HepG2 (cell line): ENCODE data around the gene DOCK3. TPM values are rescaled to one million over a fixed set of nuclear protein-coding genes. Genes with fewer than 3 reads are reported as not detected.

Experiments used
- ELF1 ChIP-seq: sonication (generic); formaldehyde crosslinking; IDR thresholded peaks from 2 replicates; pipeline ENCODE4 v1.4.0; 2020; ENCODE audit warnings: missing genetic modification reagents
- HCFC1 ChIP-seq: fragments of 150-350 bp; IDR thresholded peaks from 2 replicates; pipeline ENCODE4 v1.6.1; 2014; ENCODE audit warnings: low read depth, low read length
- ISX ChIP-seq: sonication (generic); formaldehyde crosslinking; conservative IDR thresholded peaks from 2 replicates; pipeline ENCODE4 v1.5.0; 2020; ENCODE audit warnings: missing genetic modification reagents
- ZNF263 ChIP-seq: sonication (generic); formaldehyde crosslinking; IDR thresholded peaks from 2 replicates; pipeline ENCODE4 v1.4.0; 2020; ENCODE audit warnings: missing genetic modification reagents
- ZNF546 ChIP-seq: sonication (generic); formaldehyde crosslinking; conservative IDR thresholded peaks from 2 replicates; pipeline ENCODE4 v1.8.1; 2023; ENCODE audit warnings: mild to moderate bottlenecking, missing genetic modification reagents
- ZNF569 ChIP-seq: sonication (generic); formaldehyde crosslinking; IDR thresholded peaks from 2 replicates; pipeline ENCODE4 v1.5.0; 2020; ENCODE audit warnings: mild to moderate bottlenecking, missing genetic modification reagents, moderate library complexity, borderline replicate concordance
- polyA plus RNA-seq, 8 experiments: library from polyadenylated mRNA; depleted of rRNA in 3 of 8; stranded (reverse) in 7 of 8; unstranded in 1 of 8; fragments of >200 nt; fragmentation: Illumina TruSeq in 4 of 8; extraction: Trizol in 4 of 8; gene quantifications; 2 replicates each; pipeline versions ENCODE4 v1.2.1 to v1.2.3, GENCODE V29; 2011 to 2016; ENCODE audit warnings: low read depth in 4 of 8, missing spikeins in 1 of 8, mixed read lengths in 1 of 8; ENCODE audit not compliant: insufficient read depth in 1 of 8
- total RNA-seq, 5 experiments: library from RNA; depleted of rRNA; stranded (reverse); fragments of >200 nt; fragmentation: Illumina TruSeq; extraction: Trizol; gene quantifications; 2 replicates each; pipeline ENCODE4 v1.2.3, GENCODE V29; 2016; ENCODE audit warnings: low read depth in 1 of 5
- TF ChIP-seq, protein P1 (sequence below), 2 experiments: sonication (generic) in 1 of 2; formaldehyde crosslinking in 1 of 2; IDR thresholded peaks; 2 replicates each; pipeline versions ENCODE4 v1.4.0 to v1.6.1; 2016 to 2020; ENCODE audit warnings: borderline replicate concordance in 1 of 2, low read depth in 1 of 2, mild to moderate bottlenecking in 1 of 2, missing genetic modification reagents in 1 of 2
- TF ChIP-seq, protein P2 (sequence below): sonication (generic); formaldehyde crosslinking; IDR thresholded peaks from 2 replicates; pipeline ENCODE4 v1.4.0; 2020; ENCODE audit warnings: missing genetic modification reagents, borderline replicate concordance
- TF ChIP-seq, protein P3 (sequence below): IDR thresholded peaks from 2 replicates; pipeline ENCODE4 v1.6.1; 2012; ENCODE audit warnings: inconsistent platforms
- TF ChIP-seq, protein P4 (sequence below): IDR thresholded peaks from 2 replicates; pipeline ENCODE4 v1.6.1; 2016; ENCODE audit warnings: missing compliant biosample characterization, missing genetic modification reagents, borderline replicate concordance
- TF ChIP-seq, protein P5 (sequence below): sonication (generic); formaldehyde crosslinking; IDR thresholded peaks from 2 replicates; pipeline ENCODE4 v1.5.0; 2020; ENCODE audit warnings: mild to moderate bottlenecking, missing genetic modification reagents, moderate library complexity

DOCK3 gene
- total and polyA plus RNA-seq, 2 of the 13 experiments (the other 11 are each of a cell fraction or from before 2014, with no cell fraction given), result not detected

DNA sequence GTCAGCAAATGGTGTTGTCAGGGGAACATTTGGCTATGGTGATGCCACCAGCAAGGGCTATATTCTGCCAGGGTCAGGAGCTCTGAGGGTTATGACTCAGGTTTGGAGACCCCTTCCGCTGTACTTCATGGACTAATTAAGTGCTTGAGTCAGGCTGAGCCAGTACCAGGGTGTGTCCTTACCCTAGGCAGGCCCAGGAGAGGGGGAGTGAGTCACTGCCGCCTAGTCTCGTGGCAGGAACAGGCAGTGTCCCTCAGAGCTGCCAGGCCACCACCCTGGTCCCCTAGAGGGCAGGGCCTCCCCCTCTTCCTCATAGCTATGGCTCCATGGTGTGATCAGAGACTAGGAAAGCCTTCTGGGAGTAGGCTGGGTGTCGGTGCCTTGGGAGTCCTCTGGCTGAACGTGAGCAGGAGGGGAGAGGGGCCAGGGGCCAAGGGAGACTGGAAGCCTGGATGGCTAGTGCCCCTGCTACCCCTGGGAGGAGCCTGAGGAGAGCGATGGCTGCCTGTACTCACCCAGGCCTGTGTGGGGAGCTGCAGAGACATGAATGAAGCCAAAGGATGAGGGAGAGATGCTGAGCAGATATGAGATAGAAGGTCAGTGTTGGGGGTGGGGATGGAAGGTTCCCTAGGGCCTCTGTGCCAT lies 47.2 kb upstream of the DOCK3 start (continued):
- TF ChIP-seq, protein P1, sequence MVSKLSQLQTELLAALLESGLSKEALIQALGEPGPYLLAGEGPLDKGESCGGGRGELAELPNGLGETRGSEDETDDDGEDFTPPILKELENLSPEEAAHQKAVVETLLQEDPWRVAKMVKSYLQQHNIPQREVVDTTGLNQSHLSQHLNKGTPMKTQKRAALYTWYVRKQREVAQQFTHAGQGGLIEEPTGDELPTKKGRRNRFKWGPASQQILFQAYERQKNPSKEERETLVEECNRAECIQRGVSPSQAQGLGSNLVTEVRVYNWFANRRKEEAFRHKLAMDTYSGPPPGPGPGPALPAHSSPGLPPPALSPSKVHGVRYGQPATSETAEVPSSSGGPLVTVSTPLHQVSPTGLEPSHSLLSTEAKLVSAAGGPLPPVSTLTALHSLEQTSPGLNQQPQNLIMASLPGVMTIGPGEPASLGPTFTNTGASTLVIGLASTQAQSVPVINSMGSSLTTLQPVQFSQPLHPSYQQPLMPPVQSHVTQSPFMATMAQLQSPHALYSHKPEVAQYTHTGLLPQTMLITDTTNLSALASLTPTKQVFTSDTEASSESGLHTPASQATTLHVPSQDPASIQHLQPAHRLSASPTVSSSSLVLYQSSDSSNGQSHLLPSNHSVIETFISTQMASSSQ (IDR thresholded peaks at IDR 0.05; ENCODE audit: low read depth), result no peak
- TF ChIP-seq, protein P1 (CRISPR knock-in tag; IDR thresholded peaks at IDR 0.05; ENCODE audit: borderline replicate concordance), result no peak
- TF ChIP-seq ZNF263 (CRISPR knock-in tag), result peak; percentile 88
- TF ChIP-seq ELF1 (CRISPR knock-in tag), result no peak
- no peak for TF ChIP-seq HCFC1
- no peak for TF ChIP-seq ZNF546
- TF ChIP-seq, protein P2, sequence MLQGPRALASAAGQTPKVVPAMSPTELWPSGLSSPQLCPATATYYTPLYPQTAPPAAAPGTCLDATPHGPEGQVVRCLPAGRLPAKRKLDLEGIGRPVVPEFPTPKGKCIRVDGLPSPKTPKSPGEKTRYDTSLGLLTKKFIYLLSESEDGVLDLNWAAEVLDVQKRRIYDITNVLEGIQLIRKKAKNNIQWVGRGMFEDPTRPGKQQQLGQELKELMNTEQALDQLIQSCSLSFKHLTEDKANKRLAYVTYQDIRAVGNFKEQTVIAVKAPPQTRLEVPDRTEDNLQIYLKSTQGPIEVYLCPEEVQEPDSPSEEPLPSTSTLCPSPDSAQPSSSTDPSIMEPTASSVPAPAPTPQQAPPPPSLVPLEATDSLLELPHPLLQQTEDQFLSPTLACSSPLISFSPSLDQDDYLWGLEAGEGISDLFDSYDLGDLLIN (CRISPR knock-in tag), result no peak
- no peak for TF ChIP-seq ISX (CRISPR knock-in tag)
- no peak for TF ChIP-seq ZNF569 (CRISPR knock-in tag)
- TF ChIP-seq, protein P3, sequence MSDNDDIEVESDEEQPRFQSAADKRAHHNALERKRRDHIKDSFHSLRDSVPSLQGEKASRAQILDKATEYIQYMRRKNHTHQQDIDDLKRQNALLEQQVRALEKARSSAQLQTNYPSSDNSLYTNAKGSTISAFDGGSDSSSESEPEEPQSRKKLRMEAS, result no peak
- TF ChIP-seq, protein P4, sequence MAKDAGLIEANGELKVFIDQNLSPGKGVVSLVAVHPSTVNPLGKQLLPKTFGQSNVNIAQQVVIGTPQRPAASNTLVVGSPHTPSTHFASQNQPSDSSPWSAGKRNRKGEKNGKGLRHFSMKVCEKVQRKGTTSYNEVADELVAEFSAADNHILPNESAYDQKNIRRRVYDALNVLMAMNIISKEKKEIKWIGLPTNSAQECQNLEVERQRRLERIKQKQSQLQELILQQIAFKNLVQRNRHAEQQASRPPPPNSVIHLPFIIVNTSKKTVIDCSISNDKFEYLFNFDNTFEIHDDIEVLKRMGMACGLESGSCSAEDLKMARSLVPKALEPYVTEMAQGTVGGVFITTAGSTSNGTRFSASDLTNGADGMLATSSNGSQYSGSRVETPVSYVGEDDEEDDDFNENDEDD (CRISPR knock-in tag), result no peak
- TF ChIP-seq, protein P5, sequence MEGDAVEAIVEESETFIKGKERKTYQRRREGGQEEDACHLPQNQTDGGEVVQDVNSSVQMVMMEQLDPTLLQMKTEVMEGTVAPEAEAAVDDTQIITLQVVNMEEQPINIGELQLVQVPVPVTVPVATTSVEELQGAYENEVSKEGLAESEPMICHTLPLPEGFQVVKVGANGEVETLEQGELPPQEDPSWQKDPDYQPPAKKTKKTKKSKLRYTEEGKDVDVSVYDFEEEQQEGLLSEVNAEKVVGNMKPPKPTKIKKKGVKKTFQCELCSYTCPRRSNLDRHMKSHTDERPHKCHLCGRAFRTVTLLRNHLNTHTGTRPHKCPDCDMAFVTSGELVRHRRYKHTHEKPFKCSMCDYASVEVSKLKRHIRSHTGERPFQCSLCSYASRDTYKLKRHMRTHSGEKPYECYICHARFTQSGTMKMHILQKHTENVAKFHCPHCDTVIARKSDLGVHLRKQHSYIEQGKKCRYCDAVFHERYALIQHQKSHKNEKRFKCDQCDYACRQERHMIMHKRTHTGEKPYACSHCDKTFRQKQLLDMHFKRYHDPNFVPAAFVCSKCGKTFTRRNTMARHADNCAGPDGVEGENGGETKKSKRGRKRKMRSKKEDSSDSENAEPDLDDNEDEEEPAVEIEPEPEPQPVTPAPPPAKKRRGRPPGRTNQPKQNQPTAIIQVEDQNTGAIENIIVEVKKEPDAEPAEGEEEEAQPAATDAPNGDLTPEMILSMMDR (CRISPR knock-in tag), result peak; percentile 49
